Neuron (in vitro differentiated cells): ENCODE measurements around the gene ZNF536.
"Not testable (repeated sequence)": the region's sequence is repeated elsewhere in the genome, so short reads cannot be mapped to it uniquely, and the experiment has no call there.

Experiments
- H2AFZ ChIP-seq: one replicate; pipeline ENCODE4 v1.6.1; 2013; ENCODE audit warnings: low read depth, mild to moderate bottlenecking, inconsistent platforms, low read length, moderate library complexity
- H3K27me3 ChIP-seq: one replicate; pipeline ENCODE4 v1.6.1; 2013; ENCODE audit warnings: low read length; ENCODE audit not compliant: insufficient read depth
- H3K36me3 ChIP-seq: one replicate; pipeline ENCODE4 v1.6.1; 2013; ENCODE audit warnings: low read length; ENCODE audit not compliant: insufficient read depth
- H3K4me1 ChIP-seq: one replicate; pipeline ENCODE4 v1.6.1; 2013; ENCODE audit warnings: low read length; ENCODE audit not compliant: insufficient read depth
- H3K4me3 ChIP-seq: 2 replicates; pipeline ENCODE4 v1.5.1; 2013; ENCODE audit warnings: mild to moderate bottlenecking, low read length, moderate library complexity
- H3K9me3 ChIP-seq: one replicate; pipeline ENCODE4 v1.6.1; 2013; ENCODE audit warnings: low read length

Gene ZNF536

DNA sequence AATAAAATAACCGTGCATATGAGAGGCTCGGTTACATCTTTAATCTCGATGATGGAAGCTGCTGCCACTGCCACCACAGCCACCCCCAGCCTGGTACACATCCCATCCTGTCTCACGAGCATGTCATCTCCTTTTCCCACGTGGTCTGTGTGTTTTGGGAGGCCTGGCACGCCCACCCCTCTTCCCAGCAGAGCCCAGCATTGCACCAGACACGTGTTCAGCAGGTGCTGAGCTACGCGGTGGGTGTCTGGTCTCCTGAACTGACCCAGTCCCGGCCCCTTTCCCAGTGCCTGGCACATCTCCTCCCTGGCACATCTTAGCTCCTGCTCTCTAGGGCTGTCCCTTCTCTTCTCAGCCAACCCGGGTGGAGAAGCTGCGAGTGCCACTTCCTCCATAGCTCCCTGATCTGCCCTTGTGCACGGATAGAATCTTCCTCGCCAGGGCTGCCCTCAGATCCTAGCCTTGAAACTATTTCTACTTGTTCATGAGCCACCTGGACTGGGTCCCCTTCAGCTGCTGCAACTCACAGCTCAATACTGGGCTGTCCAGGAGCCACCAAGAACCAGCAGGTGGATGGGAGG, 36.8 kb upstream of the ZNF536 start:
- H2AFZ ChIP-seq = no peak overlapping the region
- no peaks in the 10 kb centered on the region for H3K9me3 ChIP-seq
- no peak overlapping the region for H3K4me3 ChIP-seq

DNA sequence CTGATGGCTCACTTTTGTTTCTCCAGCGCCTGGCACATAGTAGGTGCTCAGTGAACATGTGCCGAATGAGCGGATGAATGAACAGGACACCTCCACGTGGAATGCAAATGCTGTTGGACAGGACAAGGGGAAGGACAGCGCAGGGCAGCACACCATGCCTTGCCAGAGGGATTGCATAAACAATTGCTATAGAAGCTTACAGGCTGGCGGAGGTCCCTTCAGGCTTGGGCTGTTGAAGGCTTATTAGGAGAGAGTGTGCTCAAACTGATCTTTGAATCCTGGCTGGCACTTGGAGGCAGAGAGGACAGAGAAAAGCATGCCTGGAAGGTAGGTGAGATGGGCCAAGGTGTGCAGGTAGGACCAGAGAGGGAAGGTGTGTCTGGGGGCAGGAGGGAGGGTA, 35.9 kb upstream of the ZNF536 start:
- Histone ChIP-seq H3K4me3 (no peak overlapping the region), H3K27me3 (no peaks in the 10 kb centered on the region), H3K36me3 (peaks cover 5% of the 10 kb centered on the region), H3K9me3 (no peaks in the 10 kb centered on the region), H2AFZ (no peak overlapping the region), H3K4me1 (peaks cover 16% of the 10 kb centered on the region)

More for the DNA sequence above, 36.8 kb upstream of the ZNF536 start:
- peaks cover 5% of the 10 kb centered on the region for H3K36me3 ChIP-seq
- peaks cover 7% of the 10 kb centered on the region for H3K4me1 ChIP-seq
- H3K27me3 ChIP-seq = no peaks in the 10 kb centered on the region

DNA sequence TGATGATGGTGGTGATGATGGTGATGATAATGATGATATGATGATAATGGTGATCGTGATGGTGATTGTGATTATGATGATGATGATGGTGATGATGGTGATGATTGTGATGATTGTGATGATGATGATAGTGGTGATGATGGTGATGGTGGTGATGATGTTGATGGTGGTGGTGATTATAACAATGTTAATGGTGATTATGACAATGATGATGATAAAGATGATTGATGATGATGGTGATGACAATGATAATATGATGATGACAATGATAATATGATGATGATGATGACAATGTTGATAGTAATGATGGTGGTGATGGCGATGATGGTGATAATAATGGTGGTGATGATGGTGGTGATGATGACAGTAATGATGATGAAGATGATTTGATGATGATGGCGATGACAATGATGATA, 34.1 kb upstream of the ZNF536 start:
- peaks cover 20% of the 10 kb centered on the region for H3K4me1 ChIP-seq
- no peaks in the 10 kb centered on the region for H3K9me3 ChIP-seq
- no peak overlapping the region for H2AFZ ChIP-seq

DNA sequence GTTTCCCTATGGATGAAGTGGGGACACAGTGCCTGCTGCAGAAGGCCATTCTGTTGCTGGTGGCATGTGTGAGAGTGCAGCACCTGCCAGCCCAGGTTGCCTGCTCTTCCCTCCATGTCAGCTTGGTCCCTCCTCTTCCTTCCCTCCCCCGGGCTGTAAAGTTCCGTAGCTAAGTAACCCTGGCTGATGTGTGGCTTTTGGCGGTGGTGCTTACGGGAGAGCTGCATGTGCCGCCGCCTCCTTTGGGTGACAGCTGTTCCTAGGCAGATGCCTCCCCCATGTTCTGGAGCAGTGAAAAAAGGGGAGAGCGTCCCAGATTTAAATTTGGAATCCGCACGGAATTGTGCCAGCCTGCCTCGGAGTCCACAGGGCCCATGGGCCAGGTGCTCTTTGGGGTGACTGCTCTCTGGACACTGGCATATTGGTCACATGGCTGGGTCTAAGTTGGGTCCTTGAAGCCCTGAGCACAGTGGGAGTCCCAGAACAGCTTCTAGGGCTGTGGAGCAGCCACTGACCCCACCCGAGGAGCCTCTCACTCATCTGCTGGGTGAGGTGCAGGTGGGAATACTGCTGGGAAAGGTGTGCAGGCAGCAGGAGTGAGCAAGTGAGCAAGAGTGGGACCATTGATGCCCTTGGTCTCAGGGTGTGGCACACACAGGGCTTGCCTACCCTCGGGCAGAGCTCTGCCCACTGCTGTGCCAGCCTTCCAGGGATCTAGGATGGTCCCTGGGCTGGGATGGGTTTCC, 33.1 kb upstream of the ZNF536 start:
- Histone ChIP-seq H3K27me3 (no peaks in the 10 kb centered on the region), H3K4me1 (peaks cover 20% of the 10 kb centered on the region), H2AFZ (no peak overlapping the region), H3K36me3 (no peaks in the 10 kb centered on the region), H3K4me3 (no peak overlapping the region), H3K9me3 (no peaks in the 10 kb centered on the region)

More for the DNA sequence above, 34.1 kb upstream of the ZNF536 start:
- H3K4me3 ChIP-seq = no peak overlapping the region
- H3K36me3 ChIP-seq = no peaks in the 10 kb centered on the region
- no peaks in the 10 kb centered on the region for H3K27me3 ChIP-seq

DNA sequence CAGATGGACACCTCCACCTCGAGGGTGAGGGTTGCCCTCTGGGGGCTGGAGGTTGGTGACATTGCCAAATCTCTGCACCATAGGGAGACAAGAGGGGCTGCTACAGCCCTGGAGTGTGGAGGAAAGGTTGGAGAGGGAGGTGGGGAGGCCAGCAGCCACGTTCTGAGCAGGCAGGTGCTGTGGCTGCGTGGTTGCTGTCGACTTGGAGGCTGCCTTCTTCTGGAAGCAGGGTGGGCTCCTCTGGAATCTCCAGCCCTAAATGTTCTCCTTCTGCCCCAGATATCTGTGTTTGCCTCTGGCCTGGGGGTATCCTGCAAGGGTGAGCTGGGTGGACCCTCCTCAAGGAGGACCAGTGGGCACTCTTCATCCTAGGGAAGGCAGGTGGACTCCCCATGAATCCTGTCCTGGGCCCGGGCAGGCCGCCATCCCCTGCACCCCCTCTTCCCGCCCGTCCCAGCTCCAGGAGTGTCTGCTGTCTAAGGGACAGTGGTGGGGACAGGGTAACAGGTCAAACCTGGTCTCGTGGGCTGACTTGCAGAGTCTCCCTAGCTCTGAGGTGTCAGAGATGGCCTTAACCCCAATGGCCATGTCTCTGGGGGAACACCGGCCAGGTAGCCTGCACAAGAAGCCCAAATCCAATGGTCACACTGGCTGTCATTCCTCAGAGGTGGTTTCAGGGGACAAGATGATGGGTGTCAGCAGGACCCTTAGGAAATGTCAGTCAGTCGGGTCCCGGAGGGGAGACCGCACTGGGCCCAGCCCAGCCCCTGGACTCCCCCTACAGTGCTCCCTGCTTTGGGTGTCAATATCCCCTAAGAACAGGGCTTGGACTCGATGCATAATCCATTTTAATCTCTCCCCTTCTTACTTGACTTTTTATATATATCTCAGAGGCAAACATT, 32.3 kb upstream of the ZNF536 start:
- Histone ChIP-seq H2AFZ (no peak overlapping the region), H3K4me3 (no peak overlapping the region), H3K27me3 (no peaks in the 10 kb centered on the region), H3K36me3 (no peaks in the 10 kb centered on the region), H3K9me3 (no peaks in the 10 kb centered on the region), H3K4me1 (peaks cover 20% of the 10 kb centered on the region)

DNA sequence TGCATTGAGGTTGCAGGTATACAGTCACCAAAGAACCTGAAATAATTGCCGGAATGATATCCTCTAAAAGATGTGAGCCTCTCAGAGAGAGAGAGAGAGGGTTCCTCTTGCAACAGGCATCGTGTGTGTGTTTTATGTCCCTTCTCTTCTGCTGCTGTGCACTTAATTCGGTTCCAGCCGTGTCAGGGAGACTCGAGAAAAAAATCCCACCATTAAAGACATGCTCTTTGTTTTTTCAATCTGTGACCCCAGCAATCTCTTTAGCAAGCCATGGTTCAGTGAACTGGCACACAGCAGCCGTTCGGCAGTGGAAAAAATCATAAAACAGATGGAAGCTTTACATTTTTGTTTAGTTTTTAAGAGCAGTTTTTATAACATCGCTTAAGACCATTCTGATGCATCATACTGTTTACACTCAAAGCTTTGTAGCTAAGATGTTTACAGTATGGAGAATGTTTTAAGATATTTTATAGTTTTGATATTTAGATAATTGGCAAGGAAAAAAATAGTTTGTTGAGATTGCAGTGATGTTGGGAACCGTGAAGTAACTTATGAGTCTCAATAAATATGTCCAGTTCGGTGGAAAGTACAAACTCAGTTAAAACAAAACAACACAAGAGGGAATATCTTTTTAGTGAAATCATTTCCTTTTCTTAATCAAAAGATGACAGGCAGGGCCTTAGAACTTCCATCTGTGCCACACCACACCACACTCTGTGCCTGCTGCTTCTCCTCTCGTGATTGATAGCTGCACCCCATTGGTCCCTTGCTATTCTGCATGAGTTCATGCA, 31.2 kb upstream of the ZNF536 start:
- H2AFZ ChIP-seq = no peak overlapping the region
- peaks cover 2% of the 10 kb centered on the region for H3K9me3 ChIP-seq
- no peak overlapping the region for H3K4me3 ChIP-seq
- no peaks in the 10 kb centered on the region for H3K27me3 ChIP-seq
- no peaks in the 10 kb centered on the region for H3K36me3 ChIP-seq
- H3K4me1 ChIP-seq = peaks cover 20% of the 10 kb centered on the region

DNA sequence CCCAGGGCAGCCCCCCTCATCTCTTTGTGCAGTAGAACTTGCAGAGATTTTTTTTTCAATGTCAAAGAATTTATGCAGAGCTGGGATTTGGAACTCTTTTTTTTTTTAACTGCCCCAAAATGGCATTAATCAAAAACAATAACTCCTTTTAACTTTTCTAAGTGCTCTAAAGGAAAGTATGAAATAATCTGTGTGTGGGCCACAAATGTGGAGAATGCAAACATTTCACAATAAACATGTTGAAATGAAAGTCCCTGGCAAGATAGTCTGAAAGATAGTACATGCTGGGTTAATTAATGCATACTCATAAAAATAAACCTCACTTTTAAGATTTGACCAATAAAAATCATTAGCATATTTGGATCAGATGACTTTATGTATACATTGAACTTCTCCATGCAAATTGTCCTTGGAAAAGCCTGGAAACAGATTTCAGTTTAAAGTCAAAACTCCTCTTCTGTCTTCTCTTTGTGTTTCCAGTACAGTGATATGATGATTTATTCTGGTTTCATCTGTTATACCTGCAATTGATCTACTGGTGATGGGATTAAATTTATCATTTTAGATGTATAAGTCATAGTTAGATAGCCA, 30.5 kb upstream of the ZNF536 start:
- Histone ChIP-seq H3K36me3 (no peaks in the 10 kb centered on the region), H3K9me3 (peaks cover 3% of the 10 kb centered on the region), H3K4me3 (no peak overlapping the region), H3K4me1 (peaks cover 20% of the 10 kb centered on the region), H3K27me3 (no peaks in the 10 kb centered on the region), H2AFZ (no peak overlapping the region)

DNA sequence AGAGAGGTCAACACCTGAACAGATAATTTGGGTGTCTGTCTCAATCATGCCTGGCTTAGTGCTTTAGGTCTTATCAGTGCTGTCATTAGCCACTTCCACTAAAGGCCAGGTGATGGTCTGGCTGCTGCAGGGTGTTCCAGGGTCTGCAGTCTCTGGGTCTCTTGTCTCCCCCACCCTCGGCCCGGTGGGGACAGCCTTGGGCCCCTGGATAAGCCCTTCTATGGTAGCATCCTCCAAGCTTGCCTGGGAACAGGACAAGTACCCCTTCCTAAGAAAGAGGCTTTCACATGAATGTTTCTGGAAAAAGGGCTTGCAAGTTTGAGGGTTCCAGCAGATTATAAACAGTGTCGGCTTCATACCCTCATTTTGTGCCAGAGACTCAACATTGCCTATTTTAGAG, 29.3 kb upstream of the ZNF536 start:
- Histone ChIP-seq H3K9me3 (peaks cover 3% of the 10 kb centered on the region), H3K4me1 (peaks cover 20% of the 10 kb centered on the region), H3K36me3 (no peaks in the 10 kb centered on the region), H3K4me3 (no peak overlapping the region), H2AFZ (no peak overlapping the region), H3K27me3 (no peaks in the 10 kb centered on the region)

DNA sequence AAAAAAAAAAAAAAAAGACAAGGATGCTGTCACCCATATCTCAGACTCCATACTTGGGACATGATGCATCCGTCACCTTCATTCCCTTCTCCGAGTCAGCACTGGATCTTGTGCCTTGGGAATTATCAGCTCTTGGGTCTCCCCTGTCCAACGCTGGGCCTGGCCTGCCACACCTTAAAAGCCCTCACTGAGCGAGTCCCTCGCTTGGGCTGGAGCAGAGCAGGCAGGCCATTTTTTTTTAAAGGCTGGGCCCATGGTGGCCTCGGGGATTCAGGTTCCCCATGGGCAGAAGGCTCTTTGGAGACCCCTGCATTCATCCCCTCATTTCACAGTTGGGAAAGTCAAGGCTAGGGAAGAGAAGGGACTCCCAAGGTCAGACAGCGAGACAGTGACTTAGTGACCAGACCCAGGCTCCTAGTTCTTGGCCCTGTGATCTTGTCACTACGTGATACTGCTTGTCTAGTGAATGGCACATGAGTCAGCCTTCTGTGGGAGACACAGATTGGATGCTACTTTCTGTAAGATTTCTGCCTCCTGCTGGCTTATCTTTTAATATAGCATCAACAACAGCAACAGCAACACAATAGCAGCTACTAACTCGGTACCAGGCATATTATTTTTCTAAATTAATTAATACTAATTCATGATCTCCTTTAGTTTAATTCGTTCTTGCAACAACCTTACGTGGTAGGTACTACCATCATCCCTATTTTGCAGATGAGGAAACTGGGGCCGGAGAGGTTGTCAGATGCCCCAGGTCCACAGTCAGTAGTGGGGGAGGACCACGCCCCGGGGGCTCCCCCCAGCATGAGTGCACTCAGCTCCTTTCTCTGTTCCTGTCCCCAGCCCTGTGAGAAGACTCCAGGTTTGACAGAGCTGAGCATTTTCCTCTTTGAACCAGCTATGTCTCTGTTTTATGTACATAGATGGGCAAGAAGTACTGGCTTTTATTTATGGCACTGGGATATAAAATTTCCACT, 27.4 kb upstream of the ZNF536 start:
- Histone ChIP-seq H3K4me3 (no peak overlapping the region), H3K36me3 (no peaks in the 10 kb centered on the region), H3K4me1 (peaks cover 30% of the 10 kb centered on the region), H3K27me3 (no peaks in the 10 kb centered on the region), H2AFZ (no peak overlapping the region), H3K9me3 (peaks cover 3% of the 10 kb centered on the region)

DNA sequence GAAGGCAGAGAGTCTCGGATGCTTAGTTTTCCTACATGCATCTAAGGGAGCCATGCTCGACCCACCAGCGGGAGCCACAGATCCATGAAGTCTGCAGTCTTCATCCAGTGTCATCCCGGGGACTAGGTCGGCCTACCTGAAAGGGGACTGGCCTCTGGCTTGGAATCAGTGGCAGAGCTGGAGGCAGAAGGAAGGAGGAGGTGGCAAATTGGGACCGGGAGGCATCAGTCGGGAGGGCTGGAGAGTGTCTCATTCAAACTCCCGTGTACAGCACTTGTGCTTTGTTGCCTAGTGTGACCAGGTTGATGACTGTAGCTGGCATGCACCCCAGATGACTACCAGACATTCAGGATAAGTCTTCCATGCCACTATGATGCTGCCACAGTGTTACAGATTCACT, 26.5 kb upstream of the ZNF536 start:
- no peak overlapping the region for H3K4me3 ChIP-seq
- H3K4me1 ChIP-seq = peaks cover 30% of the 10 kb centered on the region
- H3K9me3 ChIP-seq = peaks cover 3% of the 10 kb centered on the region
- no peaks in the 10 kb centered on the region for H3K36me3 ChIP-seq
- H3K27me3 ChIP-seq = no peaks in the 10 kb centered on the region
- no peak overlapping the region for H2AFZ ChIP-seq

DNA sequence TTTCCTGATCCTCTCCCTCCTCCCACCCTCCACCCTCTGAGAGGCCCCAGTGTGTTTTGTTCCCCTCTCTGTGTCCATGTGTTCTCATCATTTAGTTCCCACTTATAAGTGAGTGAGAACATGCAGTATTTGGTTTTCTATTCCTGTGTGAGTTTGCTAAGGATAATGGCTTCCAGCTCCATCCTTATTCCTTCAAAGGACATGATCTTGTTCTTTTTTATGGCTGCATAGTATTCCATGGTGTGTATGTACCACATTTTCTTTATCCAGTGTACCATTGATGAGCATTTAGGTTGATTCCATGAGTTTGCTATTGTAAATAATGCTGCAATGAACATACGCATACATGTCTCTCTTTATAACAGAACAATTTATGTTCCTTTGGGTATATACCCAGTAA, 25.7 kb upstream of the ZNF536 start:
- H3K36me3 ChIP-seq, H3K4me3 ChIP-seq, H3K27me3 ChIP-seq, H3K9me3 ChIP-seq, H2AFZ ChIP-seq: not testable (repeated sequence)
- H3K4me1 ChIP-seq = peaks cover 30% of the 10 kb centered on the region
